Muscle of leg (tissue), 11 donors: Measurements from ENCODE around the gene DYTN. TPM values are rescaled to one million over a fixed set of nuclear protein-coding genes. Genes with fewer than 3 reads are reported as not detected.
A peak's percentile ranks its signal among the peaks of the same experiment; 100 is the strongest.
"Not testable (repeated sequence)": the region's sequence is repeated elsewhere in the genome, so short reads cannot be mapped to it uniquely, and the experiment has no call there.

Experiments
- DNase-seq: peaks from one replicate; pipeline ENCODE4 v3.0.0; 2013
- H3K27ac ChIP-seq: one replicate; pipeline ENCODE4 v1.5.1; 2013; ENCODE audit warnings: mild to moderate bottlenecking, low read length, control low read depth
- H3K27me3 ChIP-seq: one replicate; pipeline ENCODE4 v1.6.1; 2013; ENCODE audit warnings: low read length; ENCODE audit not compliant: control insufficient read depth, insufficient read depth
- H3K36me3 ChIP-seq: one replicate; pipeline ENCODE4 v1.6.1; 2013; ENCODE audit warnings: low read length; ENCODE audit not compliant: control insufficient read depth, insufficient read depth
- H3K4me1 ChIP-seq: one replicate; pipeline ENCODE4 v1.6.1; 2013; ENCODE audit warnings: low read length; ENCODE audit not compliant: control insufficient read depth, insufficient read depth
- H3K4me3 ChIP-seq: one replicate; pipeline ENCODE4 v1.5.1; 2013; ENCODE audit warnings: low read length, control low read depth
- H3K9me3 ChIP-seq: replicated peaks from 2 replicates; pipeline ENCODE4 v1.6.1; 2013; ENCODE audit warnings: low read depth, low read length; ENCODE audit not compliant: control insufficient read depth
- WGBS: methylation state at CpG from one replicate; pipeline ENCODE4 v1.1.5; 2013; ENCODE audit warnings: missing lambda C conversion rate; ENCODE audit not compliant: insufficient coverage; 5-methylcytosine and 5-hydroxymethylcytosine counted together
- polyA plus RNA-seq, 8 donors: library from polyadenylated mRNA; unstranded; fragments of 120-200 nt; gene quantifications; one replicate each; pipeline versions ENCODE4 v1.2.1 to v1.2.3, GENCODE V29; 2013; ENCODE audit warnings: inconsistent platforms in 1 of 8, low replicate concordance in 1 of 8; ENCODE audit not compliant: insufficient read length in 8 of 8, insufficient read depth in 1 of 8
- total RNA-seq: library from RNA; stranded (reverse); fragments of 120-200 nt; gene quantifications from one replicate; pipeline ENCODE4 v1.2.4, GENCODE V29; 2013

The DYTN gene
- total and polyA plus RNA-seq, 9 donors, result not detected

DNA sequence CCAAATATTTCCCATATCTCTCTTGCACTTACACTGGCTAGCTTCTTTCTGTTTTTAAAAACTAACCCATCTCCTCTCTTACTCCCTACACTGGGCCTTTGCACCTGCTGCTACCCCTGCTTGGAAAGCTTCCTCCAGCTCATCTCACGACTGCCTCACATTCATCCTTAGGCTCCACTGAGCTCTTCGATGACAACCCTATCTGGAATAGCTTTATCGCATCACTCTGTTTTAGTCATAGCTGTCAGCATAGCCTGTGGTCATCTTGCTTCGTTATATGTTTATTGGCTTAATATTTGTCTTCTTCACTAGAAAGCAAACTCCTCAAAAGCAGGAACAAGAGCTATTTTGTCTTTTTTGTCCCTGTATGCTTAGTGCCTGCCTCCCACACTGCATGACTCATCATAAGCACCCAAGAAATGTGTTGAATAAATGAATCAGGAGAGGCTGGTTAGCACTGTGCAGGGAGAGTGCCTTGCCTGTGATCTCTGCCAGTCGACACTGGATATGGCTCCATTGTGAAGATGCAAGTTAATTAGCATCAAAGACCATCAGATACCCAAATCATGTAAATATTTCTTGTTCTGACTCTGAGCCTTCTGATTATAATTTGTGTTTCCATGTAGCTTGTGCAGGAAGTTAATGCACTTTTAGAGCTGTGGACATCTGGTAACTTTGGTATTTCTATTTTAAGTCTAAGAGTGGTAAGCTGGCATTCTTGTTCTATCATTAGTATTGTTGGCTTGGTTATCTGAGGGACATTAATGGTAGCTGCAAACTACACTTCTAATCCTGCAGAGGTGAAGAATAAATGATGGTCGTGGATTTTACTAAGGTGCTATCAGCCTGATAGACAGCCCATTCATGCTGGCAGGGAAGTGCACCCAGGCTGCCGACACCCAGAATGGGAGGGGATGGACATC, 10.3 kb upstream of the DYTN start:
- H3K27me3 ChIP-seq, result no peaks in the 10 kb centered on the region
- H3K4me1 ChIP-seq, result no peaks in the 10 kb centered on the region
- no peaks in the 10 kb centered on the region for H3K36me3 ChIP-seq
- DNase-seq, result no peak
- H3K27ac ChIP-seq, result no peak overlapping the region
- no peak overlapping the region for H3K4me3 ChIP-seq
- 85% methylated on average over 4 of the region's 7 CpGs for WGBS
- H3K9me3 ChIP-seq, result no peaks in the 10 kb centered on the region

DNA sequence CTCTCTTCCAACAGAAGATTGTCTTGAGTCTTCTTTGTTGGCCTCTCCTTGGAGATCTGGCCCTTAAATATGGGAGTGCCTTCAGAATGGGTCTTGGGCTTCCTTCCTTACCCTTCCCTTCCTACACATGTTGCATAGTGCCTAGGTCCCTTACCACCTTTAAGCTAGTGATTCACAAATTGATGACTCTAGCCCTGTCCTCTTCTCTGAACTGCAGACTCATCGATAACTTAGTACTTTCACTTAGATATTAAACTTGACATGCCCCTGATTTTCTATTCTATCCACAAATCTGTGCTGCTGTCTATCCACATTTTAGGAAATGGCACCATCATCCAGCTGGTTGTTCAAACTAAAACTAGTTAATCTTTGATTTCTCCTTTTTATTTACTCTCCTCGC, 9.1 kb upstream of the DYTN start:
- WGBS, result 89% methylated on average over 1 of the region's 2 CpGs
- no peaks in the 10 kb centered on the region for H3K9me3 ChIP-seq

DNA sequence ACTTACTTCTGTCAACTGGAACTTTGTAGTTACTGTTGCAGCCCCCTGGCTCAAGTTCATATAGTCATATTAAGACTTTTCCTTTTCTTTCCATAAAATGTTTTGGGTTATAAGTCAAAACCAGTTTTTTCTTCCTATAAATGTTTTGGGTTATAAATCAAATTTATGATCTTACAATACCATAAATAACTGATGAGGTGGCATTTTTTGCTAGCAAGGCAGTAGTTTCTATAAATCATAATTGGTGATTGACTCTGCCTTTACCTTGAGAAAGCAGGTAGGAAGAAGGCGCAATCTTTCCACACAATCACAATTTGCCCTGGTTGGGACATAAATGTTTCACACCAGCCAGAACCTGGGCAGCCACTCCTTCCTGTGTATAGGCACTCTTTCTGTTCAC, 5.1 kb upstream of the DYTN start:
- Histone ChIP-seq H3K4me3 (no peak overlapping the region), H3K27me3 (no peaks in the 10 kb centered on the region), H3K4me1 (no peaks in the 10 kb centered on the region), H3K36me3 (no peaks in the 10 kb centered on the region), H3K9me3 (no peaks in the 10 kb centered on the region), H3K27ac (no peak overlapping the region)
- DNase-seq, result no peak
- no CpG with 5 or more reads among the region's 1 CpG for WGBS

More for the DNA sequence above, 9.1 kb upstream of the DYTN start:
- Histone ChIP-seq H3K36me3 (no peaks in the 10 kb centered on the region), H3K4me3 (no peak overlapping the region), H3K27me3 (no peaks in the 10 kb centered on the region), H3K27ac (no peak overlapping the region), H3K4me1 (no peaks in the 10 kb centered on the region)
- no peak for DNase-seq

DNA sequence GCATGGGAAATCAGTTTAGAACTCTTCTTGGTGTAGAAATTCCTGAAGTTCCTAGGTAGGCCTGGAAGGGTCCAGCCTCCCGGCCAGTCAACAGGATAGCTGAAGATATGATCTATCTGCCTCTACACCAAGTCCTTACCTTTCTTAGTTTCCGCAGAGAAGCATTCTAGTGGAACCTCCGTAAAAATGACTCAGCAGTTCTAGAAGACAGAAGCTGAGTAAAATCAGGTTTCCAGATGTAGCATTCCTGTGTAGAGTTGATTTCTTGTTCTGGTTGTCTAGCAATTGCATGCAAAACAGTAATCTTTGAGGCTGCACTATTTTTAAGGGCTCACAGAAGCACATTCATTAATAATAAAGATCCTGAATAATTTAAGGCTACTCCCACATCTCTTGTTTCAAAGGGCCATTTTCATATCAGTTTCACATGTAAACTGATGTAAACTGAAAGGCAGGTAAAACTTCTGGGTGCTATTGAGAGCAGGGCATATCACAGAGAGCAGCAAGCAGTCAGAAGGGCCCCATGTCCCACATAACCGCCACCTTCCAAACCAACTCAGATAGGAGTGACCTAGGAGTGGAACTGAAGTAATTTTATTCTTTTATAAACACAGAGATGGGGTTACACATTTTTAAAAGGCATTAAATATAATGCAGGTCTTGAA, 3.2 kb upstream of the DYTN start:
- WGBS, result no CpG with 5 or more reads among the region's 4 CpGs
- no peaks in the 10 kb centered on the region for H3K9me3 ChIP-seq
- DNase-seq, result no peak
- H3K36me3 ChIP-seq, result no peaks in the 10 kb centered on the region
- H3K27ac ChIP-seq, result no peak overlapping the region
- no peaks in the 10 kb centered on the region for H3K27me3 ChIP-seq
- H3K4me1 ChIP-seq, result no peaks in the 10 kb centered on the region
- H3K4me3 ChIP-seq, result no peak overlapping the region

DNA sequence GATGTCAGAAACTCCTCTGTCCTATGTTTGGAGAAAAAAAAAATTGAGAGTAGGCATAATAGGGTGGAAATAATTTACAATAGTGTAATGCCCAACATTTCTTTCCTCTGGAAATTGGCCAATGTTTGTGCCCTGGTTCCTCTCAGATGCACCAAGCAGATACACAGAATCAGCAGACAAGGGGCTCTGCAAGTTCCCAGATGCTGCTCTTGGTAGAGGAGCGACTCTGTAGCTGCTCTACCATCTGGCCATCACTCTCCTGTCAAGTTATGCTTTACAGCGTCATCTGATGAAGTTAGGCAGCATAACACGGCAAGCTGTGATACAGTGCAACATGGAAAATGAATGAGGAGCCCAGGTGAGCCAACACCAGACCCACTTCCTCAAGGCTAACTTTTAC, 1.6 kb downstream of the DYTN start:
- DNase-seq, result no peak
- H3K4me1 ChIP-seq, result no peaks in the 10 kb centered on the region
- H3K27me3 ChIP-seq, result no peaks in the 10 kb centered on the region
- H3K27ac ChIP-seq, result no peak overlapping the region
- H3K36me3 ChIP-seq, result no peaks in the 10 kb centered on the region
- no peaks in the 10 kb centered on the region for H3K9me3 ChIP-seq
- H3K4me3 ChIP-seq, result no peak overlapping the region
- 77% methylated on average over 3 of the region's 3 CpGs for WGBS

DNA sequence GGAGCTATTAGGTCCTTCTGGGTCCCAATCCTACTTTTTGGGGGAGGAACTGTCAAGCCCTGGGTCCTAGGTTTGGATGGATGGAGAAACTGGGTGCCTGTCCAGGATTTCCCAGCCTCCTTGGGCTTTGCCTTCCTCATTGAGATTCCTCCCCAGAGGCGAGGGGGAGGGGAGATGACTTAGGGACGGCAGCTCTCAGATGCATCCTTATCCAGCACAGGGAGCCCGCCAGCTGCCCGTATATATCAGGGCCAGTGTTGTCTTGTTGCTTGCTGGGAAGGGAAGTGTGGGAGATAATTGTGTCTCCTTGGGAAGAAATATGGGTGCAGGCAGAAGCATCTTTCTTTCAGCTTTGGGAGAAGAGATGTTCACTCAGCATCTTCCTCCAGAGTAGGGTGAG, 3.0 kb downstream of the DYTN start:
- no CpG with 5 or more reads among the region's 4 CpGs for WGBS
- not testable (repeated sequence) for H3K27ac ChIP-seq, DNase-seq, H3K27me3 ChIP-seq, H3K9me3 ChIP-seq, H3K4me3 ChIP-seq, H3K4me1 ChIP-seq, H3K36me3 ChIP-seq

DNA sequence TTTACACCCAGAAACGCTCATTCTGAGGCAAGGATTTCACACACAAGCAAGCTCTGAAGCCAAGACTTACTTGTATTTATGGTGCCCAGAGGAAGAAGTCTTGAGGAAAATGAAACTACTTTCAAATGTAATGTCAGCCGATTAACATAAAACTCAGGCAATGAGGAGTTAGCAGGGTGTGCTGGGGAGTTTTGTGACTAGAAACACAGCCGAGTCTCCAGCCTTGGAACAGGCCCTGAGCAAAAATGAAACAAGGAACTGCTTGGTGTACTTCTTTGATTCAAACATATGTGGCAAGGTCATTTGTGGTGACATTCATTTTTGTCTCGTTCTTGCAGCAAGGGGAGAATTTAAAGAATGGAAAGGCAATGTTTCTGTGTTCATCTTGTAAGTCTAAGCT, 4.5 kb downstream of the DYTN start:
- WGBS, result 32% methylated on average over 1 of the region's 4 CpGs
- Histone ChIP-seq H3K9me3 (no peaks in the 10 kb centered on the region), H3K27ac (no peak overlapping the region), H3K36me3 (no peaks in the 10 kb centered on the region), H3K4me3 (no peak overlapping the region), H3K4me1 (no peaks in the 10 kb centered on the region), H3K27me3 (no peaks in the 10 kb centered on the region)
- peak; percentile 23 for DNase-seq

DNA sequence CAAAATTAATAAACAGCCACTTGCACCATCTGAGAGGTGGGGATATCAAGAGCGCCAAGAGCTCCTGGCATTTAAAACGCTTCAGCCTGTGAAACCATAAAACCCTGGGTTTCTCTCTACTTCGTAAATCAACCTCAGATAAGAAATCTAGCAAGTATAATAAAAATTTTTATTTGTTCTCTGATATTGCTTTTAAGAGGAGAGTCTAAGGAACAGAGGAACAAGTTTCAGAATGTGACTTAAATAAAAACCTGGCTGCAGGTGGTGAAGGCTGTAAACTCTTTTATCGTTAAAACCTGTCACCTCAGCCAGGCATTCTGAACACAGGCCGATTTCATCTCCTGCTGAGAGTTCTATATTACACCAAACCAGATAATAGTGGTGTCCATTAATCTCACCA, 9.9 kb downstream of the DYTN start:
- no peaks in the 10 kb centered on the region for H3K4me1 ChIP-seq
- no peaks in the 10 kb centered on the region for H3K9me3 ChIP-seq
- DNase-seq, result no peak
- no peak overlapping the region for H3K27ac ChIP-seq
- no peaks in the 10 kb centered on the region for H3K36me3 ChIP-seq
- H3K27me3 ChIP-seq, result no peaks in the 10 kb centered on the region
- 80% methylated on average over 1 of the region's 5 CpGs for WGBS
- H3K4me3 ChIP-seq, result no peak overlapping the region

DNA sequence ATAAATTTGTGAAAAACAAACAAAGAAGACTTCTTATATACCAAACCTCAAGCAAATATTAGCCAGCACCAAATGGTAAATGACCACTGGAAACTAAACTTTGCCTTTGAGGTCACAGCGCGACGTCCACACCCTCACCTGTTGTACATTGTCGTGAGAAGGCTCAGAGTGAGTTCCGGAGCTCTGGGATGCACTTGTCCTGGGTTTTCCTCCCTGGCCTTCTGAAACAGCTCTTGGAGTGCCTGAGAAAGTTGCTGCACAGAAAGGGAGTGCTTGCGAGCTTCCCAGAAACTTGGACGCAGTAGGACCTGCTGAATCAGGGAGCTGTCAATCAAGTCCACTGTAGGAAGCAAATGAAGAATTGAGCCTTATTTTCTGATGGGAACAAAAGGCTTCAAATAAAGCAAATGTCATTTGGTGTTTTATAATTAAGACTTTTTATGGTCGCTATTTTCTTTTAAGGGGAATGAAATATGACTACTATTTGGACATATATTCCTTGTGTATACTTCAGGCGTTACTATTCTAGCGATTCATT, 11.0 kb downstream of the DYTN start:
- Histone ChIP-seq H3K4me3 (no peak overlapping the region), H3K4me1 (no peaks in the 10 kb centered on the region), H3K27ac (no peak overlapping the region), H3K9me3 (no peaks in the 10 kb centered on the region), H3K27me3 (no peaks in the 10 kb centered on the region), H3K36me3 (no peaks in the 10 kb centered on the region)
- 79% methylated on average over 7 of the region's 10 CpGs for WGBS
- DNase-seq, result no peak

DNA sequence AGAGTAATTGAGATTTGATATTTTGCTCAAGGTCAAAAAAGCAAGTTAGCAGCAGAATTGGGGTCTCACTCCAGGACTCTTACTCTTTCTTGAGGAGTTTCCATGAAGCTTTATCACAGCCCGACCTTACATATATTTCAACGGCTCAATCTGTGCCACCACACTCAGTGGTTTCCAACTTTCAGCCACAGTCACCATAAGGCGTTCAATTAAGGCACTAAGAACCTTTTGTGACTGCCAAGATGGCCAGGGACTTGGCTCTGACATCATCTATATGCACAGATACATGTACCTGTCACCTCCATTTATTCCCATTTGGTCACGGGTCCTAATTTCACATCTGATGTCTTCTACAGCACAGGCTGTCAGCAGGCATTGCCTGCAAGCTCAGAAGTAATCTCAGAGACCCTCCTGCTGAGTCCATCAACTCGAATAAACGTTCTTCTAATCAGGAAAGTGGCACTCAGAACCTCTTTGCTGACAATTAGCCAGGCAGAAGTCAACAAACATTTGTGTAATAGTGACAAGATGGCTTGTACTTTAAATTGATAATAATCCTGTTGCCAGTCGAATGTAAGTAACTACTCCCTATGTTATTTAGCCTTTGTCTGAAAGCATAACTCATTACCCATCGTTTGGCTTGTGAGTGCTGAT, 16.1 kb downstream of the DYTN start:
- Histone ChIP-seq H3K36me3 (no peaks in the 10 kb centered on the region), H3K27me3 (no peaks in the 10 kb centered on the region), H3K9me3 (no peaks in the 10 kb centered on the region), H3K4me3 (no peak overlapping the region), H3K27ac (no peak overlapping the region), H3K4me1 (no peaks in the 10 kb centered on the region)
- DNase-seq, result no peak
- WGBS, result 70% methylated on average over 6 of the region's 8 CpGs
